Calu3 (cell line): ENCODE measurements around the gene AGBL5. TPM values are rescaled to one million over a fixed set of nuclear protein-coding genes. Genes with fewer than 3 reads are reported as not detected.

Experiments
- BruUV-seq: library from RNA; stranded (reverse); fragments of 400-500 nt; replicated peaks from 2 replicates; lab custom pipeline; 2021; lab: Mats Ljungman, UMichigan
- CTCF ChIA-PET: fragments of 300-600 bp; sonication (Branson Sonifier 250); formaldehyde crosslinking; loops from one replicate; lab custom pipeline; 2022; ENCODE audit warnings: antibody characterized with exemption; lab: Charles Lee
- DNase-seq: peaks from one replicate; pipeline ENCODE4 v3.0.0; 2022
- H3K27ac Mint-ChIP-seq: one replicate; pipeline ENCODE4 v1.8.0; 2022; ENCODE audit warnings: mixed read lengths; ENCODE audit not compliant: unreplicated experiment
- H3K27me3 Mint-ChIP-seq: one replicate; pipeline ENCODE4 v1.8.0; 2022; ENCODE audit warnings: mixed read lengths; ENCODE audit not compliant: unreplicated experiment
- H3K36me3 Mint-ChIP-seq: one replicate; pipeline ENCODE4 v1.8.0; 2022; ENCODE audit warnings: mild to moderate bottlenecking, moderate library complexity, mixed read lengths; ENCODE audit not compliant: insufficient read depth, unreplicated experiment
- H3K4me1 Mint-ChIP-seq: one replicate; pipeline ENCODE4 v1.8.0; 2022; ENCODE audit warnings: mild to moderate bottlenecking, low read depth, mixed read lengths; ENCODE audit not compliant: unreplicated experiment
- H3K4me3 Mint-ChIP-seq: one replicate; pipeline ENCODE4 v1.8.0; 2022; ENCODE audit warnings: mild to moderate bottlenecking, low read depth, moderate library complexity, mixed read lengths; ENCODE audit not compliant: unreplicated experiment
- H3K9me3 Mint-ChIP-seq: one replicate; pipeline ENCODE4 v1.8.0; 2022; ENCODE audit warnings: low read depth, mixed read lengths; ENCODE audit not compliant: unreplicated experiment
- intact Hi-C: fragments of 100-400 bp; cut with micrococcal nuclease; formaldehyde crosslinking; loops from one replicate; pipeline ENCODE4 v1.10.0; 2022; ENCODE audit not compliant: unreplicated experiment
- total RNA-seq: library from RNA; stranded (reverse); gene quantifications from 2 replicates; pipeline ENCODE4 v1.2.3, GENCODE V29; 2022
- TF ChIP-seq, protein P1 (sequence below): fragments of 200-600 bp; IDR thresholded peaks from one replicate; pipeline ENCODE4 v1.8.0; 2022; ENCODE audit warnings: antibody characterized with exemption; ENCODE audit not compliant: unreplicated experiment

The AGBL5 gene
- total RNA-seq, 1 experiment from 2014 or later, result 25.2 TPM

DNA sequence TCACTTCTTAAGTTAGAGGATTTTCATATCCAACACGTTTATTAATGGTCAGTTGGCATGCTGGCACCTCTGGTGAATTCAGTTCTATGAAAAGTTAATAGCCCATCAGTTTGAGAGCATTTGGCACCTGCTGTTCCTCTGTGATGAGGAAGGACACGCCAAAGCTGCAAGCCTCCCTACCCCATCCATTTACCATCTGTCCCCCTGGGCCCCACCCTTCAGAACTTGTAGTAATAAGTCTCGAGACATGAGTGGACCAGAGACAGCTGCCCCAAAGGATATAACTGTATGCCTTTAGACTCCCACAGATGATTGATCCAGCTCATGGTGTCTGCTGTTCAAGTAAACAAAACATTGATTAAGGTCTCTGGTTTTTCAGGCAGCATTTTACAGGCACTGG lies 13.7 kb downstream of the AGBL5 start:
- TF ChIP-seq, protein P1, sequence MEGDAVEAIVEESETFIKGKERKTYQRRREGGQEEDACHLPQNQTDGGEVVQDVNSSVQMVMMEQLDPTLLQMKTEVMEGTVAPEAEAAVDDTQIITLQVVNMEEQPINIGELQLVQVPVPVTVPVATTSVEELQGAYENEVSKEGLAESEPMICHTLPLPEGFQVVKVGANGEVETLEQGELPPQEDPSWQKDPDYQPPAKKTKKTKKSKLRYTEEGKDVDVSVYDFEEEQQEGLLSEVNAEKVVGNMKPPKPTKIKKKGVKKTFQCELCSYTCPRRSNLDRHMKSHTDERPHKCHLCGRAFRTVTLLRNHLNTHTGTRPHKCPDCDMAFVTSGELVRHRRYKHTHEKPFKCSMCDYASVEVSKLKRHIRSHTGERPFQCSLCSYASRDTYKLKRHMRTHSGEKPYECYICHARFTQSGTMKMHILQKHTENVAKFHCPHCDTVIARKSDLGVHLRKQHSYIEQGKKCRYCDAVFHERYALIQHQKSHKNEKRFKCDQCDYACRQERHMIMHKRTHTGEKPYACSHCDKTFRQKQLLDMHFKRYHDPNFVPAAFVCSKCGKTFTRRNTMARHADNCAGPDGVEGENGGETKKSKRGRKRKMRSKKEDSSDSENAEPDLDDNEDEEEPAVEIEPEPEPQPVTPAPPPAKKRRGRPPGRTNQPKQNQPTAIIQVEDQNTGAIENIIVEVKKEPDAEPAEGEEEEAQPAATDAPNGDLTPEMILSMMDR, result no peak
- Mint-ChIP-seq H3K27me3 (no peaks in the 10 kb centered on the region), H3K4me1 (peaks cover 12% of the 10 kb centered on the region), H3K27ac (no peak overlapping the region), H3K9me3 (no peaks in the 10 kb centered on the region), H3K36me3 (peaks cover 76% of the 10 kb centered on the region), H3K4me3 (no peak overlapping the region)
- BruUV-seq, result no TSS peak
- no peak for DNase-seq
- CTCF ChIA-PET, result no interaction called here
- intact Hi-C loops, result no loop called here

DNA sequence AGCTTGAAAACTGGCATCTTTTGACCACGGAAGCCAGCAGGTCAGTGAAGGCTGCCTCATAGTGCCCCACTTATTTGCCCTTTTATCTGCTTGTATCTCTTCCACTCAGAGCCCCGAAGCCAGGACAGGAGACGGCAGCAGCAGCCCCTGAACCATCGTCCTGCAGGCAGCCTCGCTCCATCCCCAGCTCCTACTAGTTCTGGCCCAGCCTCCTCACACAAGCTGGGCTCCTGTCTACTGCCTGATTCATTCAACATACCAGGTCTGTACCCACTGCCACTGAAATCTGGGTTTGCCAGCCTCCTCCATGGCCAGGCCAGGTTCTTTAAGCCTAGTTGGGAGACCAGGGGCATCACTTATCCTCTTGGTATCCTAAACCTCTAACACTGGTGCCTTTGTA lies 15.9 kb downstream of the AGBL5 start:
- no TSS peak for BruUV-seq
- CTCF ChIA-PET, result interaction anchor here (1.1 kb wide), 1 partner anchor 14 kb away, joined by 3 read pairs; no protein-coding TSS in a partner anchor
- H3K27ac Mint-ChIP-seq, result no peak overlapping the region
- intact Hi-C loops, result no loop called here
- no peak overlapping the region for H3K4me3 Mint-ChIP-seq
- peaks cover 20% of the 10 kb centered on the region for H3K4me1 Mint-ChIP-seq
- H3K9me3 Mint-ChIP-seq, result no peaks in the 10 kb centered on the region
- TF ChIP-seq, protein P1, result no peak
- H3K27me3 Mint-ChIP-seq, result no peaks in the 10 kb centered on the region
- H3K36me3 Mint-ChIP-seq, result peaks cover 72% of the 10 kb centered on the region
- DNase-seq, result no peak

DNA sequence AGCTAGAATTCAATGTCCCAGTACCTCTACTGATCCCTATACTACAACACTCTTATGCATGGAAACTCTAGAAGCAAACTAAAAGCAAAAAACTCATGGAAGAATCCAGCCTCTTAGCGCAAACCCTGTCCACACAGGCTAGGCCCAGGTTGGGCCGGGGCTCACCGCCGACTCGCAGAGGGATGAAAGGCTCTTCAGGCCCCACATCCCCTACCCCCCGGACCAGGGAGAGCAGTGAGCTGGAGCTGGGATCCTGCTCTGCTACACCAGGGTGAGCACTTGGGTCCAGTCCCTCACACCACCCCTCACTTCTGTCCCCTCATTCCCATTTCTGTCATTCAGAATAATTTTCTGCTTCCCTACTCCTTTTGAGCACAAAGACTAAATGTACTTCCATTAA lies 18.0 kb downstream of the AGBL5 start:
- CTCF ChIA-PET, result no interaction called here
- no peaks in the 10 kb centered on the region for H3K9me3 Mint-ChIP-seq
- peaks cover 62% of the 10 kb centered on the region for H3K36me3 Mint-ChIP-seq
- TF ChIP-seq, protein P1, result no peak
- no TSS peak for BruUV-seq
- no peak overlapping the region for H3K27ac Mint-ChIP-seq
- H3K27me3 Mint-ChIP-seq, result peaks cover 13% of the 10 kb centered on the region
- no peak overlapping the region for H3K4me3 Mint-ChIP-seq
- DNase-seq, result no peak
- intact Hi-C loops, result no loop called here
- peaks cover 20% of the 10 kb centered on the region for H3K4me1 Mint-ChIP-seq

DNA sequence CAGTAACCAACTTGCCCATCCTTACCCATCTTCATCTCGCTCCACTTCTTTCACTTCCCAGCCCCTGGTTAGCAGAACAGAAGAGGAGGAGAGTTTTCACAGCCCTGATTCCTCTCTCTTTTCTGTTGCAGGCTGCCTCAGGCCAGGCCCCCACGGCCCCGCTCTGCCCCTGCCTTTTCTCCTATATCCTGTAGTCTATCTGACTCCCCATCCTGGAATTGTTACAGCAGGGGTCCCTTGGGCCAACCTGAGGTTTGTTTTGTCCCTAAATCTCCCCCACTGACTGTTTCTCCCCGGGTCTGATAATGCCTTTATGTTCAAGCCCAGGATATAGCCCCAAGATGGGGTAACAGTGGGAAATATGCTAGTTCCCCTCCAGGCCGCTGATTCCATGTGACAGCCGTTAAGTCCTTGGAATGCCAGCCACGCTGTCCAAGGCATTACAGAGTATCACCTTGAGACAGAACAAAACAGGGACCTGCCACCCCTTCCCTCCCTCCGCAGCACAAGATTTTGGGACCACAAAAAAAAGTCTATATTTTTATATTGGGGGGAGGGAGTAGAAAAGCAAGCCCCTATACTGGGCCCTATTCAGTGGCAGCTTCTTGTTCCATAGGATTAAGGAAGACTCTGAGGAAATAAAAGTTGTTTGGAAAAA lies 18.6 kb downstream of the AGBL5 start:
- CTCF ChIA-PET, result no interaction called here
- H3K4me1 Mint-ChIP-seq, result peaks cover 20% of the 10 kb centered on the region
- H3K4me3 Mint-ChIP-seq, result peak overlapping the region; percentile 85
- BruUV-seq, result no TSS peak
- no peak for DNase-seq
- H3K36me3 Mint-ChIP-seq, result peaks cover 60% of the 10 kb centered on the region
- H3K27me3 Mint-ChIP-seq, result peaks cover 19% of the 10 kb centered on the region
- intact Hi-C loops, result no loop called here
- peak overlapping the region; percentile 58 for H3K27ac Mint-ChIP-seq
- TF ChIP-seq, protein P1, result no peak
- no peaks in the 10 kb centered on the region for H3K9me3 Mint-ChIP-seq
